Measurements from ENCODE around the gene SLIT3. TPM values are rescaled to one million over a fixed set of nuclear protein-coding genes. Genes with fewer than 3 reads are reported as not detected.

The SLIT3 gene
- total RNA-seq, 1 experiment from 2014 or later = 0.92 TPM

- H4K5ac ChIP-seq (ENCODE audit: insufficient read length, low read depth, low read length) = no peak overlapping the region
- H2AK5ac ChIP-seq (ENCODE audit: insufficient read length, low read length) = no peak overlapping the region
- no peak overlapping the region for H2BK5ac ChIP-seq (ENCODE audit: insufficient read length, low read length)
- Mint-ChIP-seq H3K36me3 (ENCODE audit: insufficient read depth in 1 of 3, low read depth in 3 of 3) (no peaks in the 10 kb centered on the region; a peak in 1 of 7 replicates), H3K9me3 (0 out of 5 replicates have a peak, but pooled peaks cover 0 to 4% of the 10 kb centered on the region in 2 experiments), H3K4me3 (no peak overlapping the region), H3K4me1 (peaks cover 15 to 29% of the 10 kb centered on the region in 2 experiments), H3K27ac (no peak overlapping the region), H3K27me3 (ENCODE audit: low read depth) (peaks cover 3% of the 10 kb centered on the region)
- no peak overlapping the region for H3K27ac ChIP-seq (ENCODE audit: insufficient read length, low read depth, low read length)
- H2BK12ac ChIP-seq (ENCODE audit: insufficient read length, low read depth, low read length) = no peak overlapping the region
- H2AFZ ChIP-seq (ENCODE audit: low read length) = no peak overlapping the region
- H3K23me2 ChIP-seq (ENCODE audit: insufficient read length, low read depth, low read length, poor library complexity, severe bottlenecking) = no peaks in the 10 kb centered on the region
- no peak overlapping the region for H3K14ac ChIP-seq (ENCODE audit: insufficient read depth, low read length)
- no peak overlapping the region for H2BK15ac ChIP-seq (ENCODE audit: low read depth, low read length)
- H3K18ac ChIP-seq (ENCODE audit: insufficient read length, low read depth, low read length) = no peak overlapping the region
- H3K4me1 ChIP-seq (ENCODE audit: insufficient read depth, low read length) = no peaks in the 10 kb centered on the region
- peaks cover 2% of the 10 kb centered on the region for H4K20me1 ChIP-seq (ENCODE audit: control insufficient read depth, insufficient read depth, insufficient read length)
- H3K9ac ChIP-seq (ENCODE audit: extremely low read depth, insufficient read length, low read length) = no peak overlapping the region
- H3K9me3 ChIP-seq (ENCODE audit: control insufficient read depth, low read depth, low read length) = no peaks in the 10 kb centered on the region
- TF ChIP-seq, protein P1, sequence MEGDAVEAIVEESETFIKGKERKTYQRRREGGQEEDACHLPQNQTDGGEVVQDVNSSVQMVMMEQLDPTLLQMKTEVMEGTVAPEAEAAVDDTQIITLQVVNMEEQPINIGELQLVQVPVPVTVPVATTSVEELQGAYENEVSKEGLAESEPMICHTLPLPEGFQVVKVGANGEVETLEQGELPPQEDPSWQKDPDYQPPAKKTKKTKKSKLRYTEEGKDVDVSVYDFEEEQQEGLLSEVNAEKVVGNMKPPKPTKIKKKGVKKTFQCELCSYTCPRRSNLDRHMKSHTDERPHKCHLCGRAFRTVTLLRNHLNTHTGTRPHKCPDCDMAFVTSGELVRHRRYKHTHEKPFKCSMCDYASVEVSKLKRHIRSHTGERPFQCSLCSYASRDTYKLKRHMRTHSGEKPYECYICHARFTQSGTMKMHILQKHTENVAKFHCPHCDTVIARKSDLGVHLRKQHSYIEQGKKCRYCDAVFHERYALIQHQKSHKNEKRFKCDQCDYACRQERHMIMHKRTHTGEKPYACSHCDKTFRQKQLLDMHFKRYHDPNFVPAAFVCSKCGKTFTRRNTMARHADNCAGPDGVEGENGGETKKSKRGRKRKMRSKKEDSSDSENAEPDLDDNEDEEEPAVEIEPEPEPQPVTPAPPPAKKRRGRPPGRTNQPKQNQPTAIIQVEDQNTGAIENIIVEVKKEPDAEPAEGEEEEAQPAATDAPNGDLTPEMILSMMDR (conservative IDR thresholded peaks at IDR 0.05) = no peak
- no peaks in the 10 kb centered on the region for H3K79me2 ChIP-seq (ENCODE audit: insufficient read depth, low read length)
- H2BK20ac ChIP-seq (ENCODE audit: low read depth, low read length, poor library complexity, severe bottlenecking) = no peak overlapping the region
- no peak overlapping the region for H3K56ac ChIP-seq (ENCODE audit: insufficient read length, low read depth, low read length)
- no peak overlapping the region for H3K4ac ChIP-seq (ENCODE audit: low read depth, low read length)
- no peak overlapping the region for H2BK120ac ChIP-seq (ENCODE audit: low read depth, low read length, poor library complexity, severe bottlenecking)
- H3K79me1 ChIP-seq (ENCODE audit: insufficient read depth, low read depth, low read length, poor library complexity, severe bottlenecking) = no peaks in the 10 kb centered on the region
- no peak overlapping the region for H3K4me2 ChIP-seq (ENCODE audit: insufficient read depth, insufficient read length, low read length)
- H3K27me3 ChIP-seq (ENCODE audit: insufficient read depth, low read length) = no peaks in the 10 kb centered on the region
- H3K23ac ChIP-seq (ENCODE audit: insufficient read length, low read depth, low read length) = no peak overlapping the region
- no peak overlapping the region for H4K91ac ChIP-seq (ENCODE audit: insufficient read length, low read depth, low read length)
- WGBS (ENCODE audit: extremely low coverage, insufficient read length, low lambda C conversion rate) = 100% methylated on average over 1 of the region's 3 CpGs
- no peak overlapping the region for H4K8ac ChIP-seq (replicated peaks; ENCODE audit: insufficient read length, low read depth, low read length)
- no peak for DNase-seq
- H3T11ph ChIP-seq (ENCODE audit: low read length) = no peak overlapping the region
Measured at GRCh38 chr5:168723037-168723436, 577.9 kb downstream of the SLIT3 start.
